ENCODE results near the gene SLU7.

- TF ChIP-seq FOS (IDR thresholded peaks at IDR 0.05; ENCODE audit: borderline replicate concordance, insufficient read depth, low read length) (no peak), CTCF (IDR thresholded peaks at IDR 0.05; ENCODE audit: extremely low read depth in 1 of 2, insufficient read depth in 1 of 2, low read depth in 1 of 2, low read length in 2 of 2) (no peak), EZH2 (IDR thresholded peaks at IDR 0.05; ENCODE audit: borderline replicate concordance, low read depth, low read length, severe bottlenecking) (peak; percentile 81), POLR2A (IDR thresholded peaks at IDR 0.05; ENCODE audit: low read depth, low read length) (no peak), POLR2AphosphoS5 (IDR thresholded peaks at IDR 0.05; ENCODE audit: insufficient read depth, low read depth, low read length) (no peak), GATA2 (IDR thresholded peaks at IDR 0.05; ENCODE audit: insufficient read depth, insufficient read length, low read depth, low read length) (no peak), MAX (IDR thresholded peaks at IDR 0.05; ENCODE audit: insufficient read depth, insufficient read length) (peak; percentile 74), JUN (IDR thresholded peaks at IDR 0.05; ENCODE audit: borderline replicate concordance, insufficient read depth, insufficient read length, low read depth) (no peak)
These were observed 48.7 kb downstream of the SLU7 start, which contains the start of gene C1QTNF2 for GRCh38 chr5:160369990-160370712.
